SK-N-SH treated with all-trans-retinoic acid at 6 μM for 48 hours (cell line): ENCODE data around the gene VASN.

Experiments
- PATZ1 ChIP-seq: fragments of 250-450 bp; sonication (Bioruptor Pico); IDR thresholded peaks from 2 replicates; pipeline ENCODE4 v1.8.0; 2020; ENCODE audit warnings: mild to moderate bottlenecking, moderate library complexity, borderline replicate concordance
- PPARA ChIP-seq: fragments of 250-450 bp; sonication (Bioruptor Pico); IDR thresholded peaks from 2 replicates; pipeline ENCODE4 v1.5.0; 2020; ENCODE audit warnings: mild to moderate bottlenecking, borderline replicate concordance
- RARB ChIP-seq: fragments of 250-450 bp; sonication (Bioruptor Pico); IDR thresholded peaks from 2 replicates; pipeline ENCODE4 v1.8.0; 2021; ENCODE audit warnings: mild to moderate bottlenecking, moderate library complexity
- SNAI2 ChIP-seq: fragments of 250-450 bp; sonication (Bioruptor Pico); IDR thresholded peaks from 2 replicates; pipeline ENCODE4 v1.5.0; 2020; ENCODE audit warnings: mild to moderate bottlenecking, moderate library complexity
- ZFP3 ChIP-seq: fragments of 250-450 bp; sonication (Bioruptor Pico); IDR thresholded peaks from 2 replicates; pipeline ENCODE4 v1.5.0; 2020; ENCODE audit warnings: mild to moderate bottlenecking, moderate library complexity
- ZFP30 ChIP-seq: fragments of 450-650 bp; formaldehyde crosslinking; IDR thresholded peaks from 2 replicates; pipeline ENCODE4 v1.5.0; 2022; ENCODE audit warnings: mild to moderate bottlenecking, moderate library complexity
- ZNF8 ChIP-seq: fragments of 450-650 bp; formaldehyde crosslinking; IDR thresholded peaks from 2 replicates; pipeline ENCODE4 v1.5.0; 2020; ENCODE audit warnings: mild to moderate bottlenecking, moderate library complexity
- TF ChIP-seq, protein P1 (sequence below): fragments of 250-450 bp; sonication (Bioruptor Pico); IDR thresholded peaks from 2 replicates; pipeline ENCODE4 v1.8.0; 2021; ENCODE audit warnings: low read depth, mild to moderate bottlenecking, moderate library complexity, borderline replicate concordance

GRCh38 chr16:4373356-4373908 is 1.8 kb downstream of the VASN start:
- TF ChIP-seq PATZ1 (CRISPR knock-in tag) (no peak), PPARA (CRISPR knock-in tag) (no peak), ZFP3 (CRISPR knock-in tag) (no peak), ZNF8 (CRISPR knock-in tag) (no peak), SNAI2 (CRISPR knock-in tag) (no peak), RARB (CRISPR knock-in tag) (no peak), ZFP30 (CRISPR knock-in tag) (no peak)
- TF ChIP-seq, protein P1, sequence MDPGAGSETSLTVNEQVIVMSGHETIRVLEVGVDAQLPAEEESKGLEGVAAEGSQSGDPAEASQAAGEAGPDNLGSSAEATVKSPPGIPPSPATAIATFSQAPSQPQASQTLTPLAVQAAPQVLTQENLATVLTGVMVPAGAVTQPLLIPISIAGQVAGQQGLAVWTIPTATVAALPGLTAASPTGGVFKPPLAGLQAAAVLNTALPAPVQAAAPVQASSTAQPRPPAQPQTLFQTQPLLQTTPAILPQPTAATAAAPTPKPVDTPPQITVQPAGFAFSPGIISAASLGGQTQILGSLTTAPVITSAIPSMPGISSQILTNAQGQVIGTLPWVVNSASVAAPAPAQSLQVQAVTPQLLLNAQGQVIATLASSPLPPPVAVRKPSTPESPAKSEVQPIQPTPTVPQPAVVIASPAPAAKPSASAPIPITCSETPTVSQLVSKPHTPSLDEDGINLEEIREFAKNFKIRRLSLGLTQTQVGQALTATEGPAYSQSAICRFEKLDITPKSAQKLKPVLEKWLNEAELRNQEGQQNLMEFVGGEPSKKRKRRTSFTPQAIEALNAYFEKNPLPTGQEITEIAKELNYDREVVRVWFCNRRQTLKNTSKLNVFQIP (CRISPR knock-in tag), result no peak
